NAMALWA (cell line): ENCODE results near the gene SRSF6.
"Not testable (repeated sequence)": the region's sequence is repeated elsewhere in the genome, so short reads cannot be mapped to it uniquely, and the experiment has no call there.

Experiments used
- DNase-seq: peaks from one replicate; pipeline ENCODE4 v3.0.0-alpha.2; 2015; ENCODE audit warnings: low spot score

Gene SRSF6

DNA sequence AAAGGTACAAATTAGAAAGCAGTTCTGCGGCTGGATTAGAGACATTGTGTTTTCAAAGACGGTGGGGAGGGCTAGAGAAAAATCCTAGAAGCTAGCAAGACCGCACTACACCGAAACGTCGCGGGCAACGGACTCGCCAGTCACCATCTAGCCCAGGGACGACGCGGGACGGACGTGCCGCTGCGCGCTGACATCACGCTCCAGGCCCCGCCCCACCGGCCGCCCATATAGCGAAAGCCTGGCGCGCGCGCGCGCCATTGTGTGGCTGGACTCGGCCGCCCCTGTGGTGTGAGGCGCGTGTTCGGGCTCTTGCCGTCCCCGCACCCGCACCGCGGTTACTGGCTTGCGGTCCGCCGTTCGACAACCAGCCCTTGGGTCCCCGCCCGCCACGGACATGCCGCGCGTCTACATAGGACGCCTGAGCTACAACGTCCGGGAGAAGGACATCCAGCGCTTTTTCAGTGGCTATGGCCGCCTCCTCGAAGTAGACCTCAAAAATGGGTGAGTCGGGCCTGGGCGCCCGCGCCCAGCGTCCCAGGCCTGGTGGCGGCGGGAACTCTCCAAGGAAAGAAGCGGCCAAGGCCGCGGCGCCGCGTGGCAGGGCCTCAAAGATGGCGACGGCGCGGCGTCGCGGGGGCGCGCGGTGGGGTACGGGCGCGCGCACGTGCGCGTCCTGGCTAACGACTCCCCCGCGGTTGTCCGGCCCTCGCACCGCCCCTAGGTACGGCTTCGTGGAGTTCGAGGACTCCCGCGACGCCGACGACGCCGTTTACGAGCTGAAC is at the start of gene SRSF6:
TSS of gene SRSF6 (plus strand) at position 257 of the 782 bp plus-strand sequence. CDS start at position 395, 138 bp downstream.
- DNase-seq = peak; percentile 90

DNA sequence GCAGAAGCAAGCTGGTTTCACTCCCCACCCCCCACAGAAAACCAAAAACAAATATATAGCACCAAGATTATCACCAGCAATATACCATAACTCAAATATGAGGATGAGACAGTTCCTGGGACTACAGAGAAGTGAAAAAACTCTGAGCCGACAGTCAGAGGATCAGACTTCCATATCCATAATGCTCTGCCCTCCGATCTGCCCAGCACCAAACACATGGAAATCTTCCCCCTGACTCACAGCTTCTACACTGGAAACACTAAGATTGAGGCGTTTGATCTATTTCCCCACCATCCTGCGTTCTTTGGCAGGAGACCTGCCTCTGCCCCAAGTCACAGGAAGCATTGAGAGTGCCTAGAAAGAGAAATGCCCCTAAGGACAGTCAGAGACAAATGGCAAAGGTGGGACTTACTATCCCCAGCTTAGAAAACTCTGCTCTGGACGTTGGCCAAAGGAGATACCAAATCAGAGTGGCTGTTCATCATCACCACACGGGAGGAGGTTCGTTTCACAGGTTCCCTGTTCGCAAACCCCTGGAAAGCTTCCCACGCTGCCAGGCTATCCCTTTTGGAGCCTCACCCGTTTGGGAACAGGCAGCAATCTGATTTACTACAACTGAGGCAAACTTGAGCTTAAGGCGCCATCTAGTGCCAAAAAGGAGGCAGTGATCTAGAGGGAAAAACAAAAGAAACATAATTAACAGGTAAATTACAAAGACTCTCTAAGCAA is 48.7 kb upstream of the SRSF6 start:
- DNase-seq = peak; percentile 52

DNA sequence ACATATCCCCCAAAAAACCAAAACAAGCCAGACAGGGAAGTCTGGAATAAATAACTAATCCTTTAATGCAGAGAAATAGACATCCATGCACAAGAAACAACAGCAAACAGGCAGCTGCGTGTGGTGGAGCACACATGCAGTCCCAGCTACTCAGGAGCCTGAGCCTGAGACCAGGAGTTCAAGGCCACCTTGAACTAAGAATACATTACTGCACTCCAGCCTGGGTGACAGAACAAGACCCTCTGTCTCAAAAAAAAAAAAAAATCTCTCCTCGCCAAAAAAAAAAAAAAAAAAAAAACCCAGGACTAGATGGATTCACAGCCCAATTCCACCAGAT is 48.2 kb upstream of the SRSF6 start:
- DNase-seq = no peak

DNA sequence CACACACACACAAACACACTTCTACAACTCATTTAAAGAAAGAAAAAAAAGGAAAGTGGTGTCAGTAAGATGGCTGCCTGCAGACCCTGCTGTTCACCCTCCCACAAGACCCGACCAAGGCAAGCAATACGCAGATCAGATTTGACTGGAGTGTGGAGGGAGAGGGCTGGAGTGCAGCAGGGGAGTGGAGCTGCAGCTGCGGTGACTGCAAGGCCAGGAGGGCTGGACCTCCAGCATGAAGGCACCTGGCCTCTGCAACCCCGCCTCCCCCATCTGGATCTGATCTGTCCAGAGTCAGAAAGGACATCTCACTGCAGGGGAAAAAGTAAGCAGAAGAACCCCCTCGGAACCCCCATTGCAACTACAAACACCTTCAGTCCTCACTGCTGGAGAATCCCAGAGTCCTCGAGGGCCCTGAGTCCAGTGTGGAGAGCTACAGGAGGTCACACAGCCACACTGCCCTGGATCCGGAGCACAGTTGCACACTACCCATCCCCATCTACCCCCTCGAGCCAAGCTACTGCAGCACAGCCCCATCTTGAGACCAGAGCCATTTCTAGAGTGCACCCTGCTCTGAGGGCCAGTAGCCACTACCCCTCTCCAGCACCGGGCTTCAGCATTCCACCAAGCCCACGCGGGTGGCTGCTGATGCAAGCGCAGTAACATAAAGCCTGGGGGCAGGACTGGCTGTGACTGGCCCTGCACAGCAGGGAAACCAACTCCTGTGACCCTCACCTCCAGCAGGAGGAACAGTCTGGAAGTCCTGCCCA is 41.9 kb upstream of the SRSF6 start:
- no peak for DNase-seq

DNA sequence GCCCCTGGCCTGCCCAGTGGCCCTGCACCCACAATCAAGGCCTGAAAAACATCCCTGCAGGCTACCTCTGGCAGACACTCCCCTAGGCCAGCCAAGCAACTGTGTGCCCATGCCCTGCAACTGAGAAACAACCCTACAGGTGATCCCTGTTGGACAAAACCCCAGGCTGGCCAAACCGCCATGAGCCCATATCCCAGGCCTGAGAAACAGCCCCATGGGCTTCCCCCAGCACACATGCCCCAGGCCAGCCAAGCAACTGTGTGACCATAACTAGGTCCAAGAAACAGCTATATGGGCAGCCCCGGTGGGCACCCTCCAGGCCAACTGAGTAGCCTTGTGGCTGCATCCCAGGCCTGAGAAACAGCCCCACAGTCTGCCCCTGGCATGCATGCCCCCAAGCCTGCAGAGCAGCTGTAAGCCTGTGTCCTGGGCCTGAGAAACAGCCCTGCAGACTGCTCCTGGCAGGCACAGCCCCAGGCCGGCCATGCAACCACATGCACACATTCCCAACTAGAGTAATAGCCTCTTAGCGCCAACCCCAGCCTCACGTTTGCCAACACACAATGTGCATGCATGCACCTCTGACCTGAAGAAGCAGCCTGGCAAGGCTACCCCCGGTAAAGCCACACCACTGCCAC is 41.0 kb upstream of the SRSF6 start:
- DNase-seq = no peak

DNA sequence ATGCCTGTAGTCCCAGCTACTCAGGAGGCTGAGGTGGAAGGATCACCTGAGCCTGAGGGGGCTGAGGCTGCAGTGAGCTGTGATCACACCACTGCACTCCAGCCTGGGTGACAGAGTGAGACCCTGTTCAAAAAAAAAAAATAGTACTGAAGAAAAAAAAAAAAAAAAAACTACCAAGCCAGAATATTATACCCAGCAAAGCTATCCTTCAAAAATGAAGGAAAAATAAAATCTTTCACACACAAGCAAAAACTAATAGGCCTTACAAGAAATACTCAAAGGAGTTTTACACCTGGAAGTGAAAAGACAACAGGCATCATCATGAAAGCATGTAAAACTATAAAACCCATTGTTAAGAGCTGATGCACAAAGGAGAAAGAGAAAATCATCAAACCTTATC is 37.5 kb upstream of the SRSF6 start:
- DNase-seq = no peak

DNA sequence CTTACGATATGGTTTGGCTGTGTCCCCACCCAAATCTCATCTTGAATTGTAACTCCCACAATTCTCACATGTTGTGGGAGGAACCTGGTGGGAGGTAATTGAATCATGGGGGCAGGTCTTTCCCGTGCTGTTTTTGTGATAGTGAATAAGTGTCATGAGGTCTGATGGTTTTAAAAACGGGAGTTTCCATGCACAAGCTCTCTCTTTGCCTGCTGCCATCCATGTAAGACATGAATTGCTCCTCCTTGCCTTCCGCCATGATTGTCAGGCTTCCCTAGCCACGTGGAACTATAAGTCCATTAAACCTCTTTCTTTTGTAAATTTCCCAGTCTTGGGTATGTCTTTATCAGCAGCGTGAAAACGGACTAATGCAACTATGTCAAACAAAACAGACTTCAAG is 36.8 kb upstream of the SRSF6 start:
- DNase-seq = not testable (repeated sequence)

DNA sequence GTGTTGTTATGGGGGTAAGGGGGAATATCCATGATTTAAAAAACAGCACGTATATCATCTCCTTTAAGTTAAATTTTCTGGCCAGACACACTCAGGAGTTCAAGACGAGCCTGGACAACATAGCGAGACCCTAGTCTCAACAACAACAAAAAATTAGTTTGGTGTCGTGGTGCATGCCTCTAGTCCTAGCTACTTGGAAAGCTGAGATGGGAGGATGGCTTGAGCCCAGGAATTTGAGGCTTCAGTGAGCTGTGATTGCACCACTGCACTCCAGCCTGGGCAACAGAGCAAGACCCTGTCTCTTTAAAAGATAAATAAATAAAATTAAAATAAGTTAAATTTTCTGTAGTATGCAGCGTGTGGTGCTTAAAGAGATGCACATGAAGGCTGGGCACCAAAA is 31.5 kb upstream of the SRSF6 start:
- DNase-seq = no peak

DNA sequence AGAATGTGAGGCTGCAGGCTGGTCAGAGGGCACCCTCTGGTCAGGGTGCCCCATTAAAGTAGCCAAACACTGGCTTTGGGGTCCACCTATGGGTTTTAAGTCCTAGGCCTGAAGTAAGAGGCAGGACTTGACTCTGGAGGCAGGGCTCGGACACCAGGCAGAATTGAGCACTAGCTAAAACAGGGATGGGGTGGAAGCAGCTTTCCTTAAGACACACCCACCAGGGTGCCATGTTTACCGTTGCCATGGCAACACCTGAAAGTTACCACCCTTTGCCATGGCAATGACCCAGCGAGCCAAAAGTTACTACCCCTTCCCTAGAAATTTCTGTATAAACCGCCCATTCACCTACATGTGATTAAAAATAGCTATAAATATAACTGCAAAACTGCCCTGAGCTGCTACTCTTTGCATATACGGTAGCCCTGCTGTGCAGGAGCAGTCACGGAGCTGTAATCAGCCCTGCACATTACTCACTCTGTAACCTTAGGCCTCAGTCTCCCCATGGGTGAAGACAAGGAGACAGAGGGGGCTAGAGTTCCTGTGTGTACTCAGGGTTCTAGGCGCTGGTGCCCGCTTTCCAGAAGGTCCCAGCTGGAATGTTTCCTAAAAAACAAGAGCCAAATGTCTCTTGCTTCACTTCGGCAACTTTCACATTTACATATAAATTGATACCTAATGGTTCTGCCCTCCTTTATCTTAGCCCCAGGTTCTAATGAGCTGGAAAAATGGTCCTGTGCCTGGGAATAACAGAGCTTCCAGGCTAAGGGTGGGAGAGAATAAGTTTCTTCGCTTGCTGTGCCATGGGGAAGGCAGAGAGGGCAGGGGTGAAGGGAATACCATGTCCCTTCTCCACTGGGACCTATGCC is 27.2 kb upstream of the SRSF6 start:
- no peak for DNase-seq

DNA sequence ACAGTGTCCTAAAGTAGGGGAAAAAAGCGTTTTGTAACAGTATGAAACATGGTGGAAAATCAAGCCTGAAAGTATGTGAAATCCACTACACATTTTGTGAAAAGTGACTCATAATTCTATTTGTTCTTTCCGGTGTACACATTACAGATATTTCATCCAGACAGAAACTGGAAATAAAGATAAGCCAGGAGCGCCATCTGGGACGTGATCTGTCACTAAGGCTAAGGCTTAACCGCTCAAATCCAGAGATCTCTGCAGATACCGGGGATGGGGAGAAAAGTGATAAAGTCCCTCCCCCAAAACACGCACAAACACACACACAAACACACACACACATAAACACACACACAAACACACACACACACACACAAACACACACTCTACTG is 26.6 kb upstream of the SRSF6 start:
- no peak for DNase-seq

DNA sequence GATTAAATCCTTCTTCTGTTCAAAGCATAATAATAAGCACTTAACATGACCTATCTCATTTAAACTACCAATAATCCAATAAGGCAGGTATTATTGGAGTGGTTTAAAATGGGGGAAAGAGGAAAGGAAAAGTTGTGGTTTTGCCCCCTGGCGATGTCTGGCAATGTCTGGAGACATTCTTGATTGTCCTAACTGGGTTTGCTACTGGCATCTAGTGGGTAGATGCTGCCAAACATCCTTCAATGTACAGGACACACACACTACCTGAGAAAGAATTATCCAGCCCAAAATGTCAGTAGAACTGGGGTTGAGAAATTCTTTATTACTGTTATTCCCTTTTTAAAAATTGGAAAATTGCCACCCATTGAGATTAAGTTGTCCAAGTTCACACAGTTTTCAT is 25.2 kb upstream of the SRSF6 start:
- no peak for DNase-seq

DNA sequence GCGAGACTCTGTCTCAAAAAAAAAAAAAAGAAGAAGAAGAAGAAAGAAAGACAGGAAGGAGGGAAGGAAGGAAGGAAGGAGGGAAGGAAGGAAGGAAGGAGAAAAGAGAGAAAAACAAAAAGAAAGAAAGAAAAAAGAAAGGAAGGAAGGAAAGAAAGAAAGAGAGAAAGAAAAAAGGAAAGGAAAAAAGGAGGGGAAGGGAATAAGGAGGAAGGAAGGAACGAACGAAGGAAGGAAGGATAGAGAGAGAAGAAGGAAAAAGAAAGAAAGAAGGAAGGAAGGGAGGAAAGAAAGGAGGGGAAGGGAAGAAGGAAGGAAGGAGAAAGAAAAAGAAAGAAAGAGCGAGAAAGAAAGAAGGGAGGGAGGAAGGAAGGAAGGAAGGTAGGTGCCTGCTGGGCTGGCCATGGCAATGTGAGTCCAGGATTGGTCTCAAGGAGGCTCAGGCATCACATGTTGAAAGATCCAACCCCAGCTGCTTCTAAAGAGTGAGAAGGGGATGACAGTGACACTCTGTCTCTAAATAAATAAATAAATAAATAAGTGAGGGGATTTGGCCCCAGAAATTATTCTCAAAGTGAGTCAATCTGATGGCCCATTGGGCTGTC is 24.3 kb upstream of the SRSF6 start:
- no peak for DNase-seq

DNA sequence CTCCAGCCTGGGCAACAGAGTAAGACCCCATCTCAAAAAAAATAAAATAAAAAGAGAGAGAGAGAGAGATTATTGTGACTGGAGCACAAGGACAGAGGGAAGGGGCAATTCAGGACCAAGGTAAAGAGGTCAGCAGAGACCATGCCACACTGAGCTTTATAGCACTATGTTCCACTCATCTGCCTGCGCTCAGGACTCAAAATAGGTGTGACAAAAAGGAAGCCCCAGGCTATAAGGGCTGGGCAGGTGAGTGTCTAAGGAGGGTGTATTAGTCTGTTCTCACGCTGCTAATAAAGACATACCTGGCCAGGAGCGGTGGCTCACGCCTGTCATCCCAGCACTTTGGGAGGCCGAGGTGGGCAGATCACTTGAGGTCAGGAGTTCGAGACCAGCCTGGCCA is 23.1 kb upstream of the SRSF6 start:
- DNase-seq = no peak

DNA sequence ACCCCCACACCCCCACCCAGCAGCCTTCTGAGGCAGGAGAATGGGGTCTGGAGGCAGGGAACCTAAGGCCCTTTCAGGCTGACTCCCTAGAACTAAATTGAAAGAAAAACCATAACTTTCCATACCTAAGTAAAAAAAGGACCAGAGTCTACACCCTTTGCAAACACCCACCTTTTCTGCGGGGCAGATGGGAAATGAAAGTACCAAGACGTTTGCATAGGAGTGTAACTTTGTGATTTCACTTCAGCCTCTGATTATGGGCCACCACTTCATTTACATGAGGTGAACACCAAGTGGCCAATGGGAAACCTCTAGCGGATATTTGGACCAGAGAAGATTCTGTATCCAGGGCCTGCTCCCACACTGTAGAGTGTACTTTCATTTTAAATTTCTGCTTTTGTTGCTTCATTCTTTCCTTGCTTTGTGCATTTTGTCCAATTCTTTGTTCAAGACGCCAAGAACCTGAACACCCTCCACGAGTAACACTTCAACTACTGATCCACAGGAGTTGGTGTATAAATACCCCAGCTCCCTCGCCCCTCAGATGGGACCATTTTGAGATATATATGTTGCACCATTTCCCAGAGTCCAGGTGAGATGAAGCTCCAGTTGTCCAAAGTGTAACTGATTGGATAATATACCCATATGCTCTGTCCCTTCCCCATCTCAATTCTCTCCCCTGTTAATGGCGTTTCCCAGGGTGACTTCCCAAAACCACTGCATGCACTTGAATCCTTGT is 18.9 kb upstream of the SRSF6 start:
- peak; percentile 31 for DNase-seq

DNA sequence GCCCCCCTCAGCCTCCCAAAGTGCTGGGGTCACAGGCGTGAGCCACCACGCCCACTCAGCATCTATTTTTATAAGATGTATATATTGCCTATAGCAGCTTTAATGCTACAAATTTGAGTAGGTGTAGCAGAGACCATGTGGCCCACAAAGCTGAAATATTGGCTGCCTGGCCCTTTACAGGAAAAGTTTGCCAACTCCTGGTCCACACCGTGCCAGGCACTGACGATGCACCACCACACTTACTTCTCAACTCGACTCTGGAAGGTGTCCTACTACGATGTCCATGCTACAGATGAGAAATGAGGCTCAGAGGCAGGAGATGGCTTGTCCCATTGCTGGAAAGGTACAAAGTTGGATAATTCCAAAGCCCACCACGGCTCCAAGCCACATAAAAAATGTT is 17.2 kb upstream of the SRSF6 start:
- no peak for DNase-seq

DNA sequence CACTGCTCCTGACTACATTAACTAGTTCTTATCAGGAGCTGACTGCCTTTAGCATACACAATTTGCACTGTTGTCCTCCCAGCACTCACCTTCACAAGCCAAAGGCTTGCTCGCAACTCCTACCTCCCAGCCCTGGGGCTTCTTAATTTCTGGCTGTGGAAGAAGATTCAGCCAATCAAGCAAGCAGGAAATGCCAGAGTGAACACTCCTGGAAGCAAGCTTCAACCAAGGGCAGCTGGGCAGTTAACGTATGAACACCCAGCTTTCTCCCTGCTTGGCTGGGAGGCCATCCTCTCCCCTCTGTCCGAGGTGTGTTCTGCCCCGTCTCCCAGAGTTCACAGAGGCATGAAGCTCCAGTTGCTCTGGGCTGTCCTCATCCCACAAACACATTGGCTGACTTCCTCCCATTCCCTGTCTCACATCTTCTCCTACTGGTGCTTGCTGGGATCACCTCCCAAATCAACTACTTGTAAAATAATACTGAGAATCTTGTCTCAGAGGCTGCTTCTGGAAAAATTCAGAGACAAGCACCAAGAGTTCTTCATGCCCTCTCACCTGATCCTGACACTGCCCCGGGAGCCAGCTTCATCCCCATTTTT is 15.3 kb upstream of the SRSF6 start:
- DNase-seq = no peak

DNA sequence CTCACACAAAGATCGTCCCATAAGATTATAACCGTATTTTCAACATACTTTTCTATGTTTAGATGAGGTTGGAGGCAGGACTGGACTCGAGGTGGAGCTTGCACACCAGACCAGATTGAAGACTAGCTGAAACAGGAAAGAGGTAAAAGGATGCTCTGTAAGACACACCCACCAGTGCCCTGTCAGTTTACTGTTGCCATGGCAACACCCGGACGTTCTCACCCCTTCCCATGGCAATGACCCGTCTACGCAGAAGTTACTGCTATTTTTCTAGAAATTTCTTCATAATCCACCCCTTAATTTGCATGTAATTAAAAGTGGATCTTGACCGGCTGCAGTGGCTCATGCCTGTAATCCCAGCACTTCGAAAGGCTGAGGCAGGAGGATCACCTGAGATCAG is 13.6 kb upstream of the SRSF6 start:
- no peak for DNase-seq

DNA sequence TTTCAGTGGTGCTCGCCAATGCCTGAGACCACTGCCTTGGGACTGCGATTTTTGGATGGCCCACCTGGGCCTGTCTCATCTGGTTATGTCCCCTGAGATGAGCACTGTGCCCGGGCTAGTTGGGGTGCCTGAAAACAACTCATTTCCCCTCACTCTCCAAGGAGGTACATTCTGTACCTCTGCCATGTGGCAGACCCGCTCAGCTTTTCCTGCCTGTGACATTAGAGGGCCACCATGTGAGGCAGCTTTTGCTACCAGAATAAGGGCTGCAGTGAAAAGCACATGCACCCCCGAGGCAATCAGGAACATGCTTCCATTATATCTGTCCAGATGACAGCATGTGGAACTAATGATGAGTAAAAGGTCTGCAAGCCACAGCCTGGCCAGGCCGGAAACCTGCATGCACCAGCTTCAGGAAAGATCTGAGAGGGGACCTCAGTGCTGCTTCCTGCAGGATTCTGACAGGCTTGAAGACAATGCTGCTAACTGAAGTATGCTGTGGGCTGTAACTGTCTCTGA is 11.3 kb upstream of the SRSF6 start:
- no peak for DNase-seq

DNA sequence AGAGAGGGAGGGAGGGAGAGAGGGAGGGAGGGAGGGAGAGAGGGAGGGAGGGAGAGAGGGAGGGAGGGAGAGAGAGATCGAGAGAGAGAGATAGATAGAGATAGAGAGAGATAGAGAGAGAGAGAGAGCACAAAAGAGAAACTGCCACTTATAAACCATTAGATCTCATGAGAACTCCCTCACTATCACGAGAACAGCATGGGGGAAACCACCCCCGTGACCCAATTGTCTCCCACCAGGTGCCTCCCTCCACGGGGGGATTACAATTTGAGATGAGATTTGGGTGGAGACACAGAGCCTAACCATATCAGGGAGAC is 9.3 kb upstream of the SRSF6 start:
- not testable (repeated sequence) for DNase-seq
